Measurements from ENCODE around the gene FIGN. TPM values are rescaled to one million over a fixed set of nuclear protein-coding genes. Genes with fewer than 3 reads are reported as not detected.

Gene FIGN
- total RNA-seq, 1 donor from 2014 or later, result not detected

DNA sequence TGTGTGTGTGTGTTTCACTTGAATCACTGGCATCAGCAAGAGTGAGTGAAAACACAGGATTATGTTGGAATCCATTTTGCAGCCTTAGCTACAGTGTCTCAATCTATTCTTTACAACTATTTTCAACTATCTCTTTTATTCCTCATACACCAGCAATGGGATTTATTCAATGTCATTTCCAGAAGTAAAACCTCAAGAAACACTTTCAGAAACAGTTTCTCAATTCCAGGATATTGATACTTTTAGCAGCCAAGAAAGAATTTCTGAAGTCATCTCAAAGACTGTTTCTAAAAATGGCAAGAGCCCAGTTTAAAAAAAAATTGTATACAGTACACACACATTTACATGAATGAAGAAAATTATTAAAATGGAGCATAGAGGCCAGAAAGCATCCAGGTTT is 171.6 kb downstream of the FIGN start:
- H3K4me3 Mint-ChIP-seq, result no peak overlapping the region
- DNase-seq (no peak), ATAC-seq (ENCODE audit: low read depth) (no peak)
- CTCF ChIA-PET, result no interaction called here
- no peak overlapping the region for H3K27ac Mint-ChIP-seq
- no peaks in the 10 kb centered on the region for H3K27me3 Mint-ChIP-seq
- H3K36me3 Mint-ChIP-seq (ENCODE audit: low read depth), result no peaks in the 10 kb centered on the region
- intact Hi-C loops (cut with micrococcal nuclease), result no loop called here
- POLR2A ChIA-PET, result no interaction called here
- TF ChIP-seq, protein P1, sequence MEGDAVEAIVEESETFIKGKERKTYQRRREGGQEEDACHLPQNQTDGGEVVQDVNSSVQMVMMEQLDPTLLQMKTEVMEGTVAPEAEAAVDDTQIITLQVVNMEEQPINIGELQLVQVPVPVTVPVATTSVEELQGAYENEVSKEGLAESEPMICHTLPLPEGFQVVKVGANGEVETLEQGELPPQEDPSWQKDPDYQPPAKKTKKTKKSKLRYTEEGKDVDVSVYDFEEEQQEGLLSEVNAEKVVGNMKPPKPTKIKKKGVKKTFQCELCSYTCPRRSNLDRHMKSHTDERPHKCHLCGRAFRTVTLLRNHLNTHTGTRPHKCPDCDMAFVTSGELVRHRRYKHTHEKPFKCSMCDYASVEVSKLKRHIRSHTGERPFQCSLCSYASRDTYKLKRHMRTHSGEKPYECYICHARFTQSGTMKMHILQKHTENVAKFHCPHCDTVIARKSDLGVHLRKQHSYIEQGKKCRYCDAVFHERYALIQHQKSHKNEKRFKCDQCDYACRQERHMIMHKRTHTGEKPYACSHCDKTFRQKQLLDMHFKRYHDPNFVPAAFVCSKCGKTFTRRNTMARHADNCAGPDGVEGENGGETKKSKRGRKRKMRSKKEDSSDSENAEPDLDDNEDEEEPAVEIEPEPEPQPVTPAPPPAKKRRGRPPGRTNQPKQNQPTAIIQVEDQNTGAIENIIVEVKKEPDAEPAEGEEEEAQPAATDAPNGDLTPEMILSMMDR (IDR thresholded peaks at IDR 0.05), result no peak
- no peaks in the 10 kb centered on the region for H3K9me3 Mint-ChIP-seq
- no peaks in the 10 kb centered on the region for H3K4me1 Mint-ChIP-seq

DNA sequence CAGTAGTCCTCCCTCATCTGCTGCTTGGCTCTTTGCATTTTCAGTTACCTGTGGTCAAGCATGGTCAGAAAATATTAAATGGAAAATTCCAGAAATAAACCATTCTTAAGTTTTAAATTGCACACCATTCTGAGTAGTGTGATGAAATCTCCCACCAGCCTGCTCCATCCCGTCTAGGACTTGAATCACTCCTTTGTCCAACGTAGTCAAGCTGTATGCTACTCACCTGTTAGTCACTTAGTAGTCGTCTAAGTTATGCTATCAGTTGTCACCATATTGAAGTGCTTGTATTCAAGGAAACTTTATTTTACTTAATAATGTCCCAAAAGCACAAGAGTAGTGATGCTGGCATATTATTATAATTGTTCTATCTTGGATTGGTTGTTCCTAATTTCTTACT is 172.5 kb downstream of the FIGN start:
- no peaks in the 10 kb centered on the region for H3K36me3 Mint-ChIP-seq (ENCODE audit: low read depth)
- no peak for DNase-seq
- no peaks in the 10 kb centered on the region for H3K4me1 Mint-ChIP-seq
- intact Hi-C loops (cut with micrococcal nuclease), result no loop called here
- ATAC-seq (ENCODE audit: low read depth), result no peak
- H3K4me3 Mint-ChIP-seq, result no peak overlapping the region
- POLR2A ChIA-PET, result no interaction called here
- TF ChIP-seq, protein P1 (IDR thresholded peaks at IDR 0.05), result no peak
- no peaks in the 10 kb centered on the region for H3K27me3 Mint-ChIP-seq
- no peak overlapping the region for H3K27ac Mint-ChIP-seq
- no peaks in the 10 kb centered on the region for H3K9me3 Mint-ChIP-seq
- CTCF ChIA-PET, result no interaction called here

DNA sequence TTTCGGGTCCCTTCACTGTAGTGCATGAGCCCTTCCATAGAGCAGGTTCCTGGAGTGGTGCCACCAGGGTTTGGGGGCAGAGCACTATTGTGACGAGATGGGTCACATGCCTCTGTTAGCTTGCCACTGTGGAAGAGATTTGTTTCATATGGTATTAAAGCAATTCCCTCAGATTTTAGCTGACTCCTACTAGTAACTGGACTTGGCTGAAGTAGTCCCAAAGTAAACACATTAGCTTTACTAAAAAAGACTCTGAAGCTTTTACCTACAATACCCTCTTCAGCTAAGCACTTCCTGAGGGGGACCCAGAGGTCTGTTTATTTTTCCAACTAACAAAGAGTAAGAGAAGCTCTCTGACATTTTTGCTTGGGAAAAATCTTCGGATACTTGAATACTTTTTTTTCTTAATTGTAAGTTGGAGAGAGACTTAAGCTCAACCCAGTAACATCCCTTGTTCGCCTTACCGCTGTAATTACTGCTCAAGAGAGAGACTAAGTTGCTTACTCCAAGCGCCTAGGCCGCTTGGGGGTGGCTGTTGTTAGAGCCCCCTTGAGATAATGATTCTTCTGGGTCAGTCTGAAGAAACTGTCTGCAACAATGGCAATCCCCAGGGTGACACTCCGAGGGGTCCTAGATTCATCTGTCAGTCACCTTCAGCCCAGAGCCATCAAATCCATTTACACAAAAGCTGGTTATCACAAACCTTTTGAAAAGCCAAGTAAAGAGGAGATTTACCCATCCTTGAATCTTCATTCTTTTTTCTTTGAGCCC is 177.4 kb downstream of the FIGN start:
- intact Hi-C loops (cut with micrococcal nuclease), result no loop called here
- Mint-ChIP-seq H3K9me3 (no peaks in the 10 kb centered on the region), H3K4me3 (no peak overlapping the region), H3K27ac (no peak overlapping the region), H3K36me3 (ENCODE audit: low read depth) (no peaks in the 10 kb centered on the region), H3K27me3 (no peaks in the 10 kb centered on the region), H3K4me1 (no peaks in the 10 kb centered on the region)
- ChIA-PET CTCF (no interaction called here), POLR2A (no interaction called here)
- TF ChIP-seq, protein P1 (IDR thresholded peaks at IDR 0.05), result no peak
- no peak for DNase-seq
- ATAC-seq (ENCODE audit: low read depth), result no peak

DNA sequence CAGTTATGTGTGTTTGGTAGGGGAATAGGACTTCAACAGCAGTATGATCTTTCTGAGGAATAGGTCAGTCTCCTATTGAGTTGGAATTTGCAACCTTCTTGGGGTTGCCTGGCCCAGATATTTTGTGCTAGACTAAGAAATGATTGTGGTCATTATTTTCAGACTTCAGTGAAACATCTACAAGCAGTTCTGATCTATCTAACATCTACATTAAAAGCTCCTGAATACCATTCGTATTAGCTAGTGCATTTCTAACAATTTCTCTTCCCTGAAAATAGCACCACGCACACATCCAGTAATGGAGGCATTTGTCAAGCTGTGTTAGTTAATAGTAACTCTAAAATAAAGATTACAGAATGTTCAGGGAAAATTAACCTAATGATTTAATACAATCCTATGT is 179.3 kb downstream of the FIGN start:
- Mint-ChIP-seq H3K27ac (no peak overlapping the region), H3K4me3 (no peak overlapping the region), H3K36me3 (ENCODE audit: low read depth) (no peaks in the 10 kb centered on the region), H3K9me3 (no peaks in the 10 kb centered on the region), H3K4me1 (no peaks in the 10 kb centered on the region), H3K27me3 (no peaks in the 10 kb centered on the region)
- TF ChIP-seq, protein P1 (IDR thresholded peaks at IDR 0.05), result no peak
- CTCF ChIA-PET, result no interaction called here
- intact Hi-C loops (cut with micrococcal nuclease), result no loop called here
- ATAC-seq (ENCODE audit: low read depth) (no peak), DNase-seq (no peak)
- POLR2A ChIA-PET, result no interaction called here

DNA sequence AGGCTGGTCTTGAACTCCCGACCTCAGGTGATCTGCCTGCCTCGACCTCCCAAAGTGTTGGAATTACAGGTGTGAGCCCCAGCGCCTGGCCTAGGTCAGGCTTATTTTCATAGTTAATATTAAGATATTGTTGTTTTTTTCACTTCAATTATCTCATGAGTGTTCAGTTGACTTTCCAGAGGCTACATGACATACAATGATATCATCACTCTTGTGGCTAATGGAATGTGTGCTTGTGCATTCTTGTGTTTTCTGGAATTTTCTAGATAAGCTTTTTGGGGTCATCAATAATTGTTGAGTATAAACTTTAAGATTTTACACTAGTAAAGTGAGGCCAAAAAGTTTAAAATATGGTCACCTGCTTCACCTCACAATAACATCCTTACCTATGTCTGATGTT is 180.9 kb downstream of the FIGN start:
- intact Hi-C loops (cut with micrococcal nuclease), result no loop called here
- H3K36me3 Mint-ChIP-seq (ENCODE audit: low read depth), result no peaks in the 10 kb centered on the region

More for the DNA sequence above, 180.9 kb downstream of the FIGN start:
- H3K27me3 Mint-ChIP-seq, result no peaks in the 10 kb centered on the region
- ATAC-seq (ENCODE audit: low read depth), result no peak
- POLR2A ChIA-PET, result no interaction called here
- H3K4me3 Mint-ChIP-seq, result no peak overlapping the region
- TF ChIP-seq, protein P1 (IDR thresholded peaks at IDR 0.05), result no peak
- no peaks in the 10 kb centered on the region for H3K4me1 Mint-ChIP-seq
- no peaks in the 10 kb centered on the region for H3K9me3 Mint-ChIP-seq
- CTCF ChIA-PET, result interaction anchor here (0.6 kb wide), 1 partner anchor 73 kb away, joined by 3 read pairs; no protein-coding TSS in a partner anchor
- H3K27ac Mint-ChIP-seq, result no peak overlapping the region
- DNase-seq, result no peak

Data from activated B cell treated with CpG ODN at 0.5 μM for 24 hours (primary cell).